Measurements from ENCODE around the gene MRGPRF. TPM values are rescaled to one million over a fixed set of nuclear protein-coding genes. Genes with fewer than 3 reads are reported as not detected.

The MRGPRF gene
- total RNA-seq: not detected

- H3K27me3 Mint-ChIP-seq: peaks cover 15% of the 10 kb centered on the region
- CTCF ChIA-PET: no interaction called here
- no peak for ATAC-seq
- H3K4me1 Mint-ChIP-seq: peaks cover 2% of the 10 kb centered on the region
- H3K9me3 Mint-ChIP-seq (ENCODE audit: low read depth): no peaks in the 10 kb centered on the region
- H3K4me3 Mint-ChIP-seq: no peak within 1 kb of the TSS
- DNase-seq: no peak
- no peaks in the 10 kb centered on the region for H3K36me3 Mint-ChIP-seq
- H3K27ac Mint-ChIP-seq: no peak within 1 kb of the TSS
Observed at GRCh38 chr11:69013009-69013951, at the start of gene MRGPRF. Gene MRGPRF, minus strand, starts transcription at chr11:69013246. Its CDS starts 3,345 bp downstream, at chr11:69009901.

- no peak for DNase-seq
- Mint-ChIP-seq H3K4me3 (no peak overlapping the region), H3K36me3 (no peaks in the 10 kb centered on the region), H3K4me1 (no peaks in the 10 kb centered on the region), H3K9me3 (ENCODE audit: low read depth) (no peaks in the 10 kb centered on the region), H3K27me3 (no peaks in the 10 kb centered on the region), H3K27ac (no peak overlapping the region)
- CTCF ChIA-PET: no interaction called here
- ATAC-seq: no peak
Observed at GRCh38 chr11:69062169-69062855, 49.3 kb upstream of the MRGPRF start.

- no peak for DNase-seq
- ATAC-seq: no peak
- CTCF ChIA-PET: no interaction called here
- Mint-ChIP-seq H3K27me3 (no peaks in the 10 kb centered on the region), H3K9me3 (ENCODE audit: low read depth) (no peaks in the 10 kb centered on the region), H3K4me3 (no peak overlapping the region), H3K27ac (no peak overlapping the region), H3K4me1 (peaks cover 2% of the 10 kb centered on the region), H3K36me3 (no peaks in the 10 kb centered on the region)
Observed at GRCh38 chr11:69061713-69062053, 48.6 kb upstream of the MRGPRF start.

GRCh38 chr11:69060806-69061712 is 48.0 kb upstream of the MRGPRF start:
- H3K9me3 Mint-ChIP-seq (ENCODE audit: low read depth): no peaks in the 10 kb centered on the region
- ATAC-seq: no peak
- CTCF ChIA-PET: no interaction called here
- peaks cover 5% of the 10 kb centered on the region for H3K4me1 Mint-ChIP-seq
- DNase-seq: no peak
- H3K27ac Mint-ChIP-seq: no peak overlapping the region
- H3K4me3 Mint-ChIP-seq: no peak overlapping the region
- no peaks in the 10 kb centered on the region for H3K27me3 Mint-ChIP-seq
- no peaks in the 10 kb centered on the region for H3K36me3 Mint-ChIP-seq

- H3K36me3 Mint-ChIP-seq: peaks cover 3% of the 10 kb centered on the region
- H3K4me3 Mint-ChIP-seq: no peak overlapping the region
- no peak for DNase-seq
- no peaks in the 10 kb centered on the region for H3K9me3 Mint-ChIP-seq (ENCODE audit: low read depth)
- no peaks in the 10 kb centered on the region for H3K27me3 Mint-ChIP-seq
- H3K4me1 Mint-ChIP-seq: peaks cover 14% of the 10 kb centered on the region
- no peak for ATAC-seq
- no peak overlapping the region for H3K27ac Mint-ChIP-seq
- CTCF ChIA-PET: no interaction called here
Observed at GRCh38 chr11:69059985-69060384, 46.9 kb upstream of the MRGPRF start.

- Mint-ChIP-seq H3K36me3 (peaks cover 3% of the 10 kb centered on the region), H3K27me3 (no peaks in the 10 kb centered on the region), H3K4me3 (no peak overlapping the region), H3K4me1 (peaks cover 20% of the 10 kb centered on the region), H3K9me3 (ENCODE audit: low read depth) (no peaks in the 10 kb centered on the region), H3K27ac (no peak overlapping the region)
- DNase-seq (no peak), ATAC-seq (no peak)
- CTCF ChIA-PET: no interaction called here
Observed at GRCh38 chr11:69059429-69059828, 46.4 kb upstream of the MRGPRF start.

GRCh38 chr11:69058511-69059270 is 45.6 kb upstream of the MRGPRF start:
- no peak for ATAC-seq
- Mint-ChIP-seq H3K27me3 (no peaks in the 10 kb centered on the region), H3K4me1 (peaks cover 24% of the 10 kb centered on the region), H3K36me3 (peaks cover 3% of the 10 kb centered on the region), H3K9me3 (ENCODE audit: low read depth) (no peaks in the 10 kb centered on the region), H3K4me3 (no peak overlapping the region), H3K27ac (no peak overlapping the region)
- CTCF ChIA-PET: interaction anchor here (1.2 kb wide), 1 partner anchor 216 kb away, joined by 3 read pairs; no protein-coding TSS in a partner anchor
- DNase-seq: no peak

- DNase-seq: no peak
- H3K36me3 Mint-ChIP-seq: peaks cover 3% of the 10 kb centered on the region
- H3K4me3 Mint-ChIP-seq: no peak overlapping the region
- no peaks in the 10 kb centered on the region for H3K9me3 Mint-ChIP-seq (ENCODE audit: low read depth)
- H3K27me3 Mint-ChIP-seq: no peaks in the 10 kb centered on the region
- no peak overlapping the region for H3K27ac Mint-ChIP-seq
- ATAC-seq: no peak
- CTCF ChIA-PET: interaction anchor here (1.2 kb wide), 1 partner anchor 215 kb away, joined by 3 read pairs; no protein-coding TSS in a partner anchor
- H3K4me1 Mint-ChIP-seq: peaks cover 27% of the 10 kb centered on the region
Observed at GRCh38 chr11:69057801-69058200, 44.8 kb upstream of the MRGPRF start.

- no peaks in the 10 kb centered on the region for H3K9me3 Mint-ChIP-seq (ENCODE audit: low read depth)
- CTCF ChIA-PET: interaction anchor here (1.2 kb wide), 2 partner anchors 61 to 214 kb away, joined by 3 read pairs; no protein-coding TSS in a partner anchor
- no peak for DNase-seq
- peaks cover 31% of the 10 kb centered on the region for H3K4me1 Mint-ChIP-seq
- no peak for ATAC-seq
- no peak overlapping the region for H3K27ac Mint-ChIP-seq
- no peak overlapping the region for H3K4me3 Mint-ChIP-seq
- no peaks in the 10 kb centered on the region for H3K27me3 Mint-ChIP-seq
- H3K36me3 Mint-ChIP-seq: peaks cover 3% of the 10 kb centered on the region
Observed at GRCh38 chr11:69057236-69057635, 44.2 kb upstream of the MRGPRF start.

- ATAC-seq (peak; percentile 72), DNase-seq (peak; percentile 75)
- CTCF ChIA-PET: interaction anchor here (1.2 to 1.9 kb wide), 2 partner anchors 11 to 62 kb away, joined by 3 to 4 read pairs; no protein-coding TSS in a partner anchor
- Mint-ChIP-seq H3K36me3 (peaks cover 3% of the 10 kb centered on the region), H3K9me3 (ENCODE audit: low read depth) (no peaks in the 10 kb centered on the region), H3K27ac (peak overlapping the region; percentile 76), H3K4me1 (peaks cover 43% of the 10 kb centered on the region), H3K27me3 (no peaks in the 10 kb centered on the region), H3K4me3 (no peak overlapping the region)
Observed at GRCh38 chr11:69055598-69056516, 42.8 kb upstream of the MRGPRF start.

- no peak overlapping the region for H3K4me3 Mint-ChIP-seq
- H3K9me3 Mint-ChIP-seq (ENCODE audit: low read depth): no peaks in the 10 kb centered on the region
- CTCF ChIA-PET: interaction anchor here (1.9 kb wide), 1 partner anchor 11 kb away, joined by 4 read pairs; no protein-coding TSS in a partner anchor
- no peaks in the 10 kb centered on the region for H3K27me3 Mint-ChIP-seq
- DNase-seq: no peak
- no peak for ATAC-seq
- peaks cover 44% of the 10 kb centered on the region for H3K4me1 Mint-ChIP-seq
- H3K36me3 Mint-ChIP-seq: peaks cover 3% of the 10 kb centered on the region
- no peak overlapping the region for H3K27ac Mint-ChIP-seq
Observed at GRCh38 chr11:69055212-69055586, 42.2 kb upstream of the MRGPRF start.

Data from activated CD8-positive, alpha-beta memory T cell treated with anti-CD3 and anti-CD28 coated beads, Interleukin-2, amount 10 ng/mL, durations not matched to agents 7 days and 5 days (primary cell).